K562 (cell line): ENCODE data around the gene KCP. TPM values are rescaled to one million over a fixed set of nuclear protein-coding genes. Genes with fewer than 3 reads are reported as not detected.
A peak's percentile ranks its signal among the peaks of the same experiment; 100 is the strongest.

Experiments used
- BMI1 ChIP-seq: fragments of 150-350 bp; IDR thresholded peaks from 2 replicates; pipeline ENCODE4 v1.6.1; 2014; ENCODE audit warnings: low read length
- CREB5 ChIP-seq: fragments of 250-450 bp; sonication (Bioruptor Pico); IDR thresholded peaks from 2 replicates; pipeline ENCODE4 v1.5.0; 2020; ENCODE audit warnings: mild to moderate bottlenecking
- ETV1 ChIP-seq: fragments of 450-650 bp; conservative IDR thresholded peaks from 2 replicates; pipeline ENCODE4 v1.6.1; 2016; ENCODE audit warnings: missing genetic modification characterization, control low read depth, low read depth, missing compliant biosample characterization
- EZH2 ChIP-seq: IDR thresholded peaks from 2 replicates; pipeline ENCODE4 v1.6.1; 2012; ENCODE audit warnings: low read depth, mild to moderate bottlenecking, inconsistent platforms, low read length, borderline replicate concordance
- HINFP ChIP-seq: fragments of 450-650 bp; conservative IDR thresholded peaks from 2 replicates; pipeline ENCODE4 v1.6.1; 2016; ENCODE audit warnings: missing genetic modification characterization, low read depth, mild to moderate bottlenecking, control low read depth, missing compliant biosample characterization
- KLF10 ChIP-seq: fragments of 250-450 bp; sonication (Bioruptor Pico); IDR thresholded peaks from 2 replicates; pipeline ENCODE4 v1.6.1; 2021; ENCODE audit warnings: matching md5 sums
- LEF1 ChIP-seq: fragments of 450-650 bp; IDR thresholded peaks from 2 replicates; pipeline ENCODE4 v1.6.1; 2016; ENCODE audit warnings: mild to moderate bottlenecking
- MXI1 ChIP-seq: IDR thresholded peaks from 2 replicates; pipeline ENCODE4 v1.6.1; 2011; ENCODE audit warnings: low read depth, mild to moderate bottlenecking, improper control_type of control experiment, low read length
- POLR2G ChIP-seq: fragments of 200-400 bp; formaldehyde crosslinking; IDR thresholded peaks from 2 replicates; pipeline ENCODE4 v1.6.1; 2017; ENCODE audit warnings: low read depth, mild to moderate bottlenecking, antibody characterized with exemption, low read length, moderate library complexity
- RBFOX2 ChIP-seq: fragments of 200-400 bp; formaldehyde crosslinking; IDR thresholded peaks from 2 replicates; pipeline ENCODE4 v1.6.1; 2017; ENCODE audit warnings: low read depth, mild to moderate bottlenecking, low read length, moderate library complexity
- RBM22 ChIP-seq: fragments of 200-400 bp; formaldehyde crosslinking; IDR thresholded peaks from 2 replicates; pipeline ENCODE4 v1.6.1; 2018; ENCODE audit warnings: low read length, low read depth; ENCODE audit not compliant: poor library complexity, severe bottlenecking
- SMAD2 ChIP-seq: fragments of 150-350 bp; IDR thresholded peaks from 2 replicates; pipeline ENCODE4 v1.6.1; 2014; ENCODE audit warnings: low read depth, mild to moderate bottlenecking, low read length
- SMAD3 ChIP-seq: fragments of 450-650 bp; formaldehyde crosslinking; conservative IDR thresholded peaks from 2 replicates; pipeline ENCODE4 v1.4.0; 2020; ENCODE audit warnings: mild to moderate bottlenecking
- SNIP1 ChIP-seq: fragments of 450-650 bp; IDR thresholded peaks from 2 replicates; pipeline ENCODE4 v1.7.1; 2017; ENCODE audit warnings: low read depth, mild to moderate bottlenecking
- TCF7L2 ChIP-seq: fragments of 150-350 bp; IDR thresholded peaks from 2 replicates; pipeline ENCODE4 v1.6.1; 2016; ENCODE audit warnings: low read depth, mild to moderate bottlenecking, low read length, moderate library complexity
- YY1 ChIP-seq, 3 experiments: IDR thresholded peaks; 2 replicates each; pipeline ENCODE4 v1.6.1; 2011; ENCODE audit warnings: low read length in 2 of 3, mild to moderate bottlenecking in 2 of 3, moderate library complexity in 2 of 3, borderline replicate concordance in 1 of 3, control low read depth in 1 of 3, low read depth in 1 of 3; ENCODE audit not compliant: insufficient read depth in 3 of 3, insufficient replicate concordance in 2 of 3, control insufficient read depth in 1 of 3, insufficient read length in 1 of 3; ENCODE audit errors: extremely low read depth in 1 of 3
- ZNF282 ChIP-seq: sonication (generic); formaldehyde crosslinking; IDR thresholded peaks from 2 replicates; pipeline ENCODE4 v1.8.1; 2023; ENCODE audit warnings: missing genetic modification reagents
- ZNF408 ChIP-seq: fragments of 250-450 bp; sonication (Bioruptor Pico); IDR thresholded peaks from 2 replicates; pipeline ENCODE4 v1.4.0; 2020; ENCODE audit warnings: low read depth, mild to moderate bottlenecking, moderate library complexity
- ZNF431 ChIP-seq: sonication (generic); formaldehyde crosslinking; IDR thresholded peaks from 2 replicates; pipeline ENCODE4 v1.8.0; 2022; ENCODE audit warnings: mild to moderate bottlenecking, missing genetic modification reagents
- ZNF436 ChIP-seq: fragments of 250-450, 450-650 bp; sonication (Bioruptor Pico); formaldehyde crosslinking; IDR thresholded peaks from 2 replicates; pipeline ENCODE4 v1.7.0; 2020; ENCODE audit warnings: mild to moderate bottlenecking
- ZNF583 ChIP-seq: fragments of 250-450 bp; sonication (Bioruptor Pico); IDR thresholded peaks from 2 replicates; pipeline ENCODE4 v1.4.0; 2020
- ZNF589 ChIP-seq: fragments of 200-800 bp; sonication (Bioruptor generic); IDR thresholded peaks from 2 replicates; pipeline ENCODE4 v1.6.1; 2016; ENCODE audit warnings: low read depth, missing genetic modification characterization, missing compliant biosample characterization
- polyA plus RNA-seq, 8 experiments: library from polyadenylated mRNA; depleted of rRNA in 4 of 8; stranded (reverse) in 5 of 8; unstranded in 3 of 8; fragments of >200 nt; fragmentation: Nextera tagmentation in 2 of 8; fragmentation: Illumina TruSeq in 1 of 8; extraction: Ambion mirVana in 2 of 8; extraction: Trizol in 1 of 8; gene quantifications; 2 replicates each; pipeline versions ENCODE4 v1.2.1 to v1.2.3, GENCODE V29; 2011 to 2014; ENCODE audit warnings: inconsistent platforms in 1 of 8, missing spikeins in 1 of 8
- total RNA-seq, 7 experiments: library from RNA; depleted of rRNA in 6 of 7; stranded (reverse); fragments of >200 nt in 6 of 7; fragmentation: Illumina TruSeq in 2 of 7; extraction: Trizol in 2 of 7; gene quantifications; 2 replicates each; pipeline versions ENCODE4 v1.2.1 to v1.2.3, GENCODE V29; 2011 to 2021; ENCODE audit warnings: low replicate concordance in 1 of 7
- TF ChIP-seq, protein P1 (sequence below): sonication (generic); formaldehyde crosslinking; IDR thresholded peaks from 2 replicates; pipeline ENCODE4 v1.8.0; 2022; ENCODE audit warnings: missing genetic modification reagents, mild to moderate bottlenecking, borderline replicate concordance

The KCP gene
- total and polyA plus RNA-seq, 9 of the 15 experiments (the other 6 are each of a cell fraction or from before 2014, with no cell fraction given), result 0.06 to 0.17 (median 0.12) TPM; not detected in 3

GRCh38 chr7:128830231-128831177 lies 80.0 kb downstream of the KCP start, which contains the start of gene FLNC (continued):
- TF ChIP-seq HINFP (tag) (no peak), POLR2G (peak; percentile 87), SMAD3 (CRISPR knock-in tag) (no peak), YY1 (IDR thresholded peaks at IDR 0.05; ENCODE audit: borderline replicate concordance in 1 of 3, control insufficient read depth in 1 of 3, extremely low read depth in 1 of 3, insufficient read depth in 3 of 3, insufficient read length in 1 of 3, insufficient replicate concordance in 2 of 3, low read depth in 1 of 3, low read length in 2 of 3) (no peak), CREB5 (no peak), TCF7L2 (no peak), SNIP1 (peak; percentile 83), KLF10 (no peak), RBFOX2 (peak; percentile 60), ZNF282 (CRISPR knock-in tag) (no peak), ETV1 (tag) (peak; percentile 71), ZNF589 (CRISPR knock-in tag) (no peak; the same call in 1 of the 2 replicates), LEF1 (no peak), SMAD2 (no peak), ZNF408 (CRISPR knock-in tag) (no peak), ZNF436 (CRISPR knock-in tag) (no peak), BMI1 (no peak), ZNF431 (CRISPR knock-in tag) (peak; percentile 45; the same call in 1 of the 2 replicates), RBM22 (peak; percentile 60), MXI1 (no peak), EZH2 (no peak), ZNF583 (CRISPR knock-in tag) (peak; percentile 28; the same call in 1 of the 2 replicates)
- TF ChIP-seq, protein P1, sequence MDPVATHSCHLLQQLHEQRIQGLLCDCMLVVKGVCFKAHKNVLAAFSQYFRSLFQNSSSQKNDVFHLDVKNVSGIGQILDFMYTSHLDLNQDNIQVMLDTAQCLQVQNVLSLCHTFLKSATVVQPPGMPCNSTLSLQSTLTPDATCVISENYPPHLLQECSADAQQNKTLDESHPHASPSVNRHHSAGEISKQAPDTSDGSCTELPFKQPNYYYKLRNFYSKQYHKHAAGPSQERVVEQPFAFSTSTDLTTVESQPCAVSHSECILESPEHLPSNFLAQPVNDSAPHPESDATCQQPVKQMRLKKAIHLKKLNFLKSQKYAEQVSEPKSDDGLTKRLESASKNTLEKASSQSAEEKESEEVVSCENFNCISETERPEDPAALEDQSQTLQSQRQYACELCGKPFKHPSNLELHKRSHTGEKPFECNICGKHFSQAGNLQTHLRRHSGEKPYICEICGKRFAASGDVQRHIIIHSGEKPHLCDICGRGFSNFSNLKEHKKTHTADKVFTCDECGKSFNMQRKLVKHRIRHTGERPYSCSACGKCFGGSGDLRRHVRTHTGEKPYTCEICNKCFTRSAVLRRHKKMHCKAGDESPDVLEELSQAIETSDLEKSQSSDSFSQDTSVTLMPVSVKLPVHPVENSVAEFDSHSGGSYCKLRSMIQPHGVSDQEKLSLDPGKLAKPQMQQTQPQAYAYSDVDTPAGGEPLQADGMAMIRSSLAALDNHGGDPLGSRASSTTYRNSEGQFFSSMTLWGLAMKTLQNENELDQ, result no peak; the same call in 1 of the 2 replicates
